ENCODE results near the gene KDM4B.

KDM4B gene

DNA sequence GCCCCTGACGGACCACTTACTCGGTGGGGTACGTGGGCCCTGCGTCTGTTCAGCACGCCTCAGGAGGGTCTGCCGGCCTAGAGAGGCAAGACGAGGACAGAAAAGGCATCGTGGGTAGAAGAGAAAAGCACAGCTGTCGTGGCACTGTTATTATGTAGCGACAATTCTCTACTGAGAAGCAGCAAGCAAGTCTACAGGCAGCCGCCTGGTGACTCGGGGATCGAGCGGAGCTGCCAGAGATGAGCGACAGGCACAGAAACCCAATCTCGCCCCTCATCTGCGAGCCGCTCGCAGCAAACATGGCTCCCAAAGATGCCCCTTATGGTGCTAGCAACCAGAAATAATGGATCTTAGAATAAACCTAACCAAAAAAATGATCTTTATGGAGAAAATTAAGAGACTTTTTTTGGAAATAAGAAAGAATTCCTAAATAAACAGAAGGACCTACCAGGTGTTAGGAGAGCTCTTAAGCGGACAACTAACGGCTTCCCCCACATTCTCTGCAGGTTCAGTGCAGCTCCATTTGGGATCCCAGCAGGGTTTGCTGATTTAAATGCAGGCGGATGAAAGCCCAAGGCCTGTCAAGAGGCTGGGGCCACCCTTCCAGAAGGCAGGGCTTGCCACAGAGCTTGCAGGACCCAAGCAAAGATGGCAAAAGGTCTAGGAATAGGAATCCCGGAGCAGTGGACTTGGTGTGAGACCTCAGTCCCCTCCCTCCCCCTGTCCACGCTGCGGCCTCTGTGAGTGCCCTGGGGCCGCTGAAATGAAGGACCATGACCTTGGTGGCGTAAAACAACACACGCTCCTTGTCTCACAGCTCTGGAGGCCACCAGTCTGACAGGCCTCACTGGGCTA is 152.6 kb downstream of the KDM4B start:
- in situ Hi-C loops (cut with HindIII; ENCODE audit: low pct_ligation_motif_present, low sequenced_read_pairs): no loop called here
- peaks cover 8% of the 10 kb centered on the region for H3K36me3 ChIP-seq (replicated peaks)

DNA sequence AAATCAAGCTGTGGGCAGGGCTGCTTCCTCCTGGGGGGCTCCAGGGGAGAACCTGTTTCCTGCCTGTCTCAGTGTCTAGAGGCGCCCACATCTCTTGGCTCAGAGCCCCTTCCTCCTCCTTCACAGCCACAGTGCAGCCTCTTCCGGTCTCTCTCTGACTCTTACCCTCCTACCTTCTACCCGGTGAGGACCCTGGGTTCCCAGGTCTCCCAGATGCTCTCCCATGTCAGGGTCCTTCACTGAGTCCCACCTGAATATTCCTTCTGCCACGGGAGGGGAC is 153.1 kb downstream of the KDM4B start:
- H3K27me3 ChIP-seq (replicated peaks): no peaks in the 10 kb centered on the region
- no peak overlapping the region for H3K27ac ChIP-seq
- no peak overlapping the region for H3K4me3 ChIP-seq (ENCODE audit: low read depth, low read length)
- peaks cover 8% of the 10 kb centered on the region for H3K36me3 ChIP-seq (replicated peaks)
- no peak for DNase-seq
- in situ Hi-C loops (cut with HindIII; ENCODE audit: low pct_ligation_motif_present, low sequenced_read_pairs): no loop called here
- TF ChIP-seq, protein P1, sequence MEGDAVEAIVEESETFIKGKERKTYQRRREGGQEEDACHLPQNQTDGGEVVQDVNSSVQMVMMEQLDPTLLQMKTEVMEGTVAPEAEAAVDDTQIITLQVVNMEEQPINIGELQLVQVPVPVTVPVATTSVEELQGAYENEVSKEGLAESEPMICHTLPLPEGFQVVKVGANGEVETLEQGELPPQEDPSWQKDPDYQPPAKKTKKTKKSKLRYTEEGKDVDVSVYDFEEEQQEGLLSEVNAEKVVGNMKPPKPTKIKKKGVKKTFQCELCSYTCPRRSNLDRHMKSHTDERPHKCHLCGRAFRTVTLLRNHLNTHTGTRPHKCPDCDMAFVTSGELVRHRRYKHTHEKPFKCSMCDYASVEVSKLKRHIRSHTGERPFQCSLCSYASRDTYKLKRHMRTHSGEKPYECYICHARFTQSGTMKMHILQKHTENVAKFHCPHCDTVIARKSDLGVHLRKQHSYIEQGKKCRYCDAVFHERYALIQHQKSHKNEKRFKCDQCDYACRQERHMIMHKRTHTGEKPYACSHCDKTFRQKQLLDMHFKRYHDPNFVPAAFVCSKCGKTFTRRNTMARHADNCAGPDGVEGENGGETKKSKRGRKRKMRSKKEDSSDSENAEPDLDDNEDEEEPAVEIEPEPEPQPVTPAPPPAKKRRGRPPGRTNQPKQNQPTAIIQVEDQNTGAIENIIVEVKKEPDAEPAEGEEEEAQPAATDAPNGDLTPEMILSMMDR (IDR thresholded peaks at IDR 0.05; ENCODE audit: low read depth, low read length, missing control alignments): no peak

More for the DNA sequence above, 152.6 kb downstream of the KDM4B start:
- H3K4me3 ChIP-seq (ENCODE audit: low read depth, low read length): no peak overlapping the region
- TF ChIP-seq, protein P1 (IDR thresholded peaks at IDR 0.05; ENCODE audit: low read depth, low read length, missing control alignments): no peak
- no peak overlapping the region for H3K27ac ChIP-seq
- no peaks in the 10 kb centered on the region for H3K27me3 ChIP-seq (replicated peaks)
- DNase-seq: no peak

DNA sequence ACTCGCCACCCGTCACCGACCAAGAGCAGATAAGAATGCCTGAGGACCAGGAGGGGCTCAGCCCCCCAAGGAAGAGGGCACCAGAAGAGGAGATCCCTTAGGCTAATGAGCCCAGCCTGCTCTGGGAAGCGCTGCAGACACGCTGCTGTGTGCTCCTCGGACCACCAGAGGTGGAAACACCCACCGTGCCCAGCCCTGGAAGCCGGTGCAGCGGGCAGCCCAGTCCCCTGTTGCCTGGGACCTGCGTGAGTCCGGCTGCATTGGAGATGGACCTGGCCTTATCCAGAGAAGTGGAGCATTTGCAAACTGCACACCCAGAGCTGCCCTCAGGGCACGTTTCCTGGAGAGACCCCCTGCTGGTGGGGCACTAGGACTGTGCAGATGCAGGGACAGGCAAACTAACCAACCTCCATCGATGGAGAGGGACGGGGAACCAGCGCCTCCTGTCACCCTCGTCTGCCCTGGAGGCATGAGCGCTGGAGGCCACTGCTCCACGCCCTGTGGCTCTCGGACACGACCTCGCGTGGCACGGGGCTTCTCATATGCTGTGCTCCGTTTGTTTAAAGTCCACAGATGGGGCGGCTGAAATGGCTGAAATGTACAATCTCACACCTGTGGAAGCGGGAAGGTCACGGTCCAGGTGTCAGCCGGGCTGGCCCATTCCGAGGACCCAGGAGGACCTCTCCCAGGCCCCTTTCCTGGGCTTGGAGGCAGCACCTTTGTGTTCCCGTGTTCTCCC is 153.9 kb downstream of the KDM4B start:
- H3K4me3 ChIP-seq (ENCODE audit: low read depth, low read length): no peak overlapping the region
- in situ Hi-C loops (cut with HindIII; ENCODE audit: low pct_ligation_motif_present, low sequenced_read_pairs): no loop called here
- H3K36me3 ChIP-seq (replicated peaks): peaks cover 8% of the 10 kb centered on the region
- DNase-seq: no peak
- no peak overlapping the region for H3K27ac ChIP-seq
- TF ChIP-seq, protein P1 (IDR thresholded peaks at IDR 0.05; ENCODE audit: low read depth, low read length, missing control alignments): peak; percentile 15
- H3K27me3 ChIP-seq (replicated peaks): no peaks in the 10 kb centered on the region

GRCh38 chr19:5123646-5124045 is 154.7 kb downstream of the KDM4B start:
- TF ChIP-seq, protein P1 (IDR thresholded peaks at IDR 0.05; ENCODE audit: low read depth, low read length, missing control alignments): no peak
- in situ Hi-C loops (cut with HindIII; ENCODE audit: low pct_ligation_motif_present, low sequenced_read_pairs): no loop called here
- Histone ChIP-seq H3K27ac (no peak overlapping the region), H3K4me3 (ENCODE audit: low read depth, low read length) (no peak overlapping the region), H3K36me3 (replicated peaks) (peaks cover 8% of the 10 kb centered on the region), H3K27me3 (replicated peaks) (no peaks in the 10 kb centered on the region)
- no peak for DNase-seq

DNA sequence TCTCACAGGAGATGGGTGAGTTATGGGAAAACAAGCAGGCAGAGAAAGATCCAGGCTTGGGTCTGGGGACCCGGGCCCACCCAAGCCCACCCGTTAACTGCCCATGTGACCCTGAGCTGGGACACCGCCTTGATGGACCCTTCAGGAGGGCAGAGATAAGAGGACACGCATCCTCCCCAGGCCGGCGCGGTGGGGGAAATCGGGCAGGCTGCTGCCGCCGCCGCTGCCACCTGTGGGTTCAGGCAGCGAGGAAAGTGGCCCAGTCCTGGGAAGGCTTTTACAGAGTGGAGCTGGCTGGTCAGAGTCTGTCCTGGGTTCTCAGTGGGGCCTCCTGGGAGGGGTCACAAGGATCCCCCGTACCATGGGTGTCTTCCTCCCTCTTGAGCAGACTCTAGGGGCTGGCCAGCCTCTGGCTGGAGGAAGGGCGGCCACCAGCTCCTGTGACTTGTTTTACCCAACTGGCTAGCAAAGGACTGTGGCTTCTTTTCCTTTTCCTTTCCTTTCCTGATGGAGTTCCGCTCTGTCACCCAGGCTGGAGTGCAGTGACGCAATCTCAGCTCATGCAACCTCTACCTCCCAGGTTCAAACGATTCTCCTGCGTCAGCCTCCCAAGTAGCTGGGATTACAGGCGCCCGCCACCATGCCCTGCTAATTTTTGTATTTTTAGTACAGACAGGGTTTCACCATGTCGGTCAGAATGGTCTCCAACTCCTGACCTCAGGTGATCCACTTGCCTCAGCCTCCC is 155.4 kb downstream of the KDM4B start:
- Histone ChIP-seq H3K4me3 (ENCODE audit: low read depth, low read length) (no peak overlapping the region), H3K27ac (no peak overlapping the region), H3K36me3 (replicated peaks) (peaks cover 8% of the 10 kb centered on the region), H3K27me3 (replicated peaks) (no peaks in the 10 kb centered on the region)
- DNase-seq: no peak
- TF ChIP-seq, protein P1 (IDR thresholded peaks at IDR 0.05; ENCODE audit: low read depth, low read length, missing control alignments): no peak
- in situ Hi-C loops (cut with HindIII; ENCODE audit: low pct_ligation_motif_present, low sequenced_read_pairs): no loop called here

All from brain microvascular endothelial cell (primary cell).